ENCODE results near the gene IL23R. TPM values are rescaled to one million over a fixed set of nuclear protein-coding genes. Genes with fewer than 3 reads are reported as not detected.
"Not testable (repeated sequence)": the region's sequence is repeated elsewhere in the genome, so short reads cannot be mapped to it uniquely, and the experiment has no call there.

The IL23R gene
- total RNA-seq, 1 experiment from 2014 or later = not detected

DNA sequence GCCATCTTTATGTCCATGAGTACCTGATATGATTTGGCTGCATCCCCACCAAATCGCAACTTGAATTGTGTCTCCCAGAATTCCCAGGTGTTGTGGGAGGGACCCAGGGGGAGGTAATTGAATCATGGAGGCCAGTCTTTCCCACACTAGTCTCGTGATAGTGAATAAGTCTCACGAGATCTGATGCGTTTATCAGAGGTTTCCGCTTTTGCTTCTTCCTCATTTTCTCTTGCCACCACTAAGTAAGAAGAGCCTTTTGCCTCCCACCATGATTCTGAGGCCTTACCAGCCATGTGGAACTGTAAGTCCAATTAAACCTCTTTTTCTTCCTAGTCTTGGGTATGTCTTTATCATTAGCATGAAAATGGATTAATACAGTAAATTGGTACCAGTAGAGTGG, 41.1 kb downstream of the IL23R start:
- RAD21 ChIA-PET (ENCODE audit: low non-redundant PET in 1 of 2, low total read pairs in 2 of 2, uncharacterized antibody in 2 of 2, unreplicated experiment in 2 of 2); ATAC-seq; POLR2A ChIA-PET; H3K4me1 ChIP-seq (ENCODE audit: control insufficient read depth in 1 of 2, insufficient read depth in 2 of 2, low read length in 2 of 2); intact Hi-C loops (cut with micrococcal nuclease); DNase-seq (ENCODE audit: low read depth, low spot score); H3K79me2 ChIP-seq (ENCODE audit: insufficient read depth, low read length); H3K4me3 ChIP-seq (replicated peaks in 1 of 2; ENCODE audit: low read depth in 1 of 2, low read length in 2 of 2); H3K27ac ChIP-seq (ENCODE audit: low read depth, low read length); H3K9me2 ChIP-seq (ENCODE audit: insufficient read depth); H4K20me1 ChIP-seq (ENCODE audit: insufficient read depth); H2AFZ ChIP-seq (ENCODE audit: low read depth, low read length, poor library complexity, severe bottlenecking); H3K9me3 ChIP-seq (ENCODE audit: control insufficient read depth in 1 of 2, insufficient read depth in 1 of 2, low read depth in 1 of 2, low read length in 2 of 2); H3K36me3 ChIP-seq (ENCODE audit: control insufficient read depth in 1 of 2, insufficient read depth in 2 of 2, low read length in 2 of 2); BruUV-seq (replicated peaks); H3K4me2 ChIP-seq (ENCODE audit: low read length); CTCF ChIA-PET; H3K9ac ChIP-seq (ENCODE audit: low read length); H3K27me3 ChIP-seq (ENCODE audit: insufficient read depth, low read length): not testable (repeated sequence)

DNA sequence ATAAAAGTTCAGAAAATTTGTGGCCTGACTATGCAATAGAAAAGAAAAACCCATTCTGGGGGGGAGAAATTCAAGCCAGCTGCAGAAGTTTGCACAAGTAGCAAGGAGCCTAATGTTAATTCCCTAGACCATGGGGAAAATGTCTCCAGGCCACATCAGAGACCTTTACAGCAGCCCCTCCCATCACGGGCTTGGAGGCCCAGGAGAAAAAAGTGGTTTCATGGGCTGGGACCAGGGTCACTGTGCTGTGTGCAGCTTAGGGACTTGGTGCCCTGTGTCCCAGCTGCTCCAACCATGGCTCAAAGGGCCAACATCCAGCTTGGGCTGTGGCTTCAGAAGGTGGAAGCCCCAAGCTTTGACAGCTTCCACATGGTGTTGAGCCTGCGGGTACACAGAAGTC, 42.0 kb downstream of the IL23R start:
- Histone ChIP-seq H3K9me3 (ENCODE audit: control insufficient read depth in 1 of 2, insufficient read depth in 1 of 2, low read depth in 1 of 2, low read length in 2 of 2) (no peaks in the 10 kb centered on the region), H3K4me3 (replicated peaks in 1 of 2; ENCODE audit: low read depth in 1 of 2, low read length in 2 of 2) (no peak overlapping the region), H2AFZ (ENCODE audit: low read depth, low read length, poor library complexity, severe bottlenecking) (no peak overlapping the region), H3K9ac (ENCODE audit: low read length) (no peak overlapping the region), H3K4me1 (ENCODE audit: control insufficient read depth in 1 of 2, insufficient read depth in 2 of 2, low read length in 2 of 2) (no peaks in the 10 kb centered on the region), H3K4me2 (ENCODE audit: low read length) (no peak overlapping the region), H3K27ac (ENCODE audit: low read depth, low read length) (no peak overlapping the region), H3K27me3 (ENCODE audit: insufficient read depth, low read length) (no peaks in the 10 kb centered on the region), H3K36me3 (ENCODE audit: control insufficient read depth in 1 of 2, insufficient read depth in 2 of 2, low read length in 2 of 2) (no peaks in the 10 kb centered on the region), H3K9me2 (ENCODE audit: insufficient read depth) (no peaks in the 10 kb centered on the region), H3K79me2 (ENCODE audit: insufficient read depth, low read length) (no peaks in the 10 kb centered on the region), H4K20me1 (ENCODE audit: insufficient read depth) (no peaks in the 10 kb centered on the region)
- no peak for DNase-seq (ENCODE audit: low read depth, low spot score)
- no peak for ATAC-seq
- ChIA-PET POLR2A (no interaction called here), CTCF (no interaction called here), RAD21 (ENCODE audit: low non-redundant PET in 1 of 2, low total read pairs in 2 of 2, uncharacterized antibody in 2 of 2, unreplicated experiment in 2 of 2) (no interaction called here)
- no TSS peak for BruUV-seq (replicated peaks)
- intact Hi-C loops (cut with micrococcal nuclease) = no loop called here
- TF ChIP-seq SRF (IDR thresholded peaks at IDR 0.05; ENCODE audit: low read depth) (no peak), ZFX (IDR thresholded peaks at IDR 0.05) (no peak), YY1 (IDR thresholded peaks at IDR 0.05; ENCODE audit: extremely low read depth, insufficient replicate concordance, low read depth, low read length) (no peak), ZBTB33 (IDR thresholded peaks at IDR 0.05; ENCODE audit: extremely low read depth, insufficient replicate concordance, low read length) (no peak), CBX3 (IDR thresholded peaks at IDR 0.05; ENCODE audit: low read depth) (no peak), FOSL1 (IDR thresholded peaks at IDR 0.05; ENCODE audit: low read depth) (no peak), RAD21 (IDR thresholded peaks at IDR 0.05; ENCODE audit: low read depth) (no peak), ZNF274 (IDR thresholded peaks at IDR 0.05; ENCODE audit: low read depth, low read length) (no peak), EZH2phosphoT487 (IDR thresholded peaks at IDR 0.05; ENCODE audit: borderline replicate concordance) (no peak), SIN3A (IDR thresholded peaks at IDR 0.05; ENCODE audit: low read depth) (no peak), EGR1 (IDR thresholded peaks at IDR 0.05; ENCODE audit: low read depth) (no peak), TCF7L2 (IDR thresholded peaks at IDR 0.05; ENCODE audit: borderline replicate concordance, extremely low read depth, insufficient read depth, insufficient read length) (no peak)

Measured in HCT116 (cell line).